Measurements from ENCODE around the gene ANKRD33. TPM values are rescaled to one million over a fixed set of nuclear protein-coding genes. Genes with fewer than 3 reads are reported as not detected.

The ANKRD33 gene
- total RNA-seq, 1 donor from 2014 or later, result not detected

DNA sequence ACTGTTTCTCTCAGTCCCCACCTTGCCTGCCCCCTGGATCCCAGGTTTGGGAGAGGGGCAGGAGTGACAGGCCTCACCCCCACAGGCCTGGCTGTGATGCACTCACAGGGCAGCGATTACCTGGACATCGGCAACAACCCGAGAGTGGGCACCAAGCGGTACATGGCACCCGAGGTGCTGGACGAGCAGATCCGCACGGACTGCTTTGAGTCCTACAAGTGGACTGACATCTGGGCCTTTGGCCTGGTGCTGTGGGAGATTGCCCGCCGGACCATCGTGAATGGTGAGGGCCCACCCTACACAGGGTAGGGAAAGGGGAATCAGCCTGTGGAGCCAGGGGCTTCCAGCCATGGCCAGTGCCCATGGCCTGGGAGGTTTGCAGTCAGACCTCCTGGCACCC lies 28.0 kb downstream of the ANKRD33 start:
- TF ChIP-seq, protein P1, sequence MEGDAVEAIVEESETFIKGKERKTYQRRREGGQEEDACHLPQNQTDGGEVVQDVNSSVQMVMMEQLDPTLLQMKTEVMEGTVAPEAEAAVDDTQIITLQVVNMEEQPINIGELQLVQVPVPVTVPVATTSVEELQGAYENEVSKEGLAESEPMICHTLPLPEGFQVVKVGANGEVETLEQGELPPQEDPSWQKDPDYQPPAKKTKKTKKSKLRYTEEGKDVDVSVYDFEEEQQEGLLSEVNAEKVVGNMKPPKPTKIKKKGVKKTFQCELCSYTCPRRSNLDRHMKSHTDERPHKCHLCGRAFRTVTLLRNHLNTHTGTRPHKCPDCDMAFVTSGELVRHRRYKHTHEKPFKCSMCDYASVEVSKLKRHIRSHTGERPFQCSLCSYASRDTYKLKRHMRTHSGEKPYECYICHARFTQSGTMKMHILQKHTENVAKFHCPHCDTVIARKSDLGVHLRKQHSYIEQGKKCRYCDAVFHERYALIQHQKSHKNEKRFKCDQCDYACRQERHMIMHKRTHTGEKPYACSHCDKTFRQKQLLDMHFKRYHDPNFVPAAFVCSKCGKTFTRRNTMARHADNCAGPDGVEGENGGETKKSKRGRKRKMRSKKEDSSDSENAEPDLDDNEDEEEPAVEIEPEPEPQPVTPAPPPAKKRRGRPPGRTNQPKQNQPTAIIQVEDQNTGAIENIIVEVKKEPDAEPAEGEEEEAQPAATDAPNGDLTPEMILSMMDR (IDR thresholded peaks at IDR 0.05; ENCODE audit: insufficient read depth, low read length, severe bottlenecking), result no peak
- no peaks in the 10 kb centered on the region for H3K36me3 ChIP-seq (ENCODE audit: control insufficient read depth, insufficient read depth, low read length)
- FAIRE-seq, result no peak
- no peak for DNase-seq (ENCODE audit: low read depth)
- H3K4me3 ChIP-seq (ENCODE audit: low read depth, low read length), result no peak overlapping the region
- peaks cover 3% of the 10 kb centered on the region for H3K27me3 ChIP-seq (ENCODE audit: control insufficient read depth, insufficient read depth, low read length)

DNA sequence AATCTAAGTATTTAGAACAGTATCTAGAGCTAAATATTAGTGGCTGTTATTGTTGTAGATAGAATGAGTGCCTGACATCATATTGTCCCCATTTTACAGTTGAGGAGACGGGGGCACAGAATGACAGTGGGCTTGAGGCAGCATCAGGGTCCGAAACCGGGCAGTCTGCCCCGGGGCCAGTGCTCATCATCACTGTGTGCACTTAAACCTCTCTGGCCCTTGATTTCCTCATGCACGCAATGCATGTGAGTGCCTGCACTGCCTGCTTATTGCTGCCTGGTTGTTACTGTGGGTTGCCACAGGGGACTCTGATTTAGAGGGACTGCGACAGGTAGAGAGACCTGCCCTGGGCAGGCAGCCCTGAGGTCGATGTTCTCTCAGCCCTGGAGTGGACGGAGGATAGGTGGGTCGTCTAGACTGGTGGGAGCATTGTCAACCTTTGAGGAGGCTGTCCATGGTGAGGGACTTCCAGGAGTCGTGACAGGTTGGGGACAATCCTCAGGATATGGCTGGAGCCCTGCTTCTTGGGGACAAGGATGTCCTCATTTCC lies 29.2 kb downstream of the ANKRD33 start:
- DNase-seq (ENCODE audit: low read depth) (no peak), FAIRE-seq (no peak)
- Histone ChIP-seq H3K4me3 (ENCODE audit: low read depth, low read length) (no peak overlapping the region), H3K27me3 (ENCODE audit: control insufficient read depth, insufficient read depth, low read length) (no peaks in the 10 kb centered on the region), H3K36me3 (ENCODE audit: control insufficient read depth, insufficient read depth, low read length) (no peaks in the 10 kb centered on the region)
- TF ChIP-seq, protein P1 (IDR thresholded peaks at IDR 0.05; ENCODE audit: insufficient read depth, low read length, severe bottlenecking), result no peak

DNA sequence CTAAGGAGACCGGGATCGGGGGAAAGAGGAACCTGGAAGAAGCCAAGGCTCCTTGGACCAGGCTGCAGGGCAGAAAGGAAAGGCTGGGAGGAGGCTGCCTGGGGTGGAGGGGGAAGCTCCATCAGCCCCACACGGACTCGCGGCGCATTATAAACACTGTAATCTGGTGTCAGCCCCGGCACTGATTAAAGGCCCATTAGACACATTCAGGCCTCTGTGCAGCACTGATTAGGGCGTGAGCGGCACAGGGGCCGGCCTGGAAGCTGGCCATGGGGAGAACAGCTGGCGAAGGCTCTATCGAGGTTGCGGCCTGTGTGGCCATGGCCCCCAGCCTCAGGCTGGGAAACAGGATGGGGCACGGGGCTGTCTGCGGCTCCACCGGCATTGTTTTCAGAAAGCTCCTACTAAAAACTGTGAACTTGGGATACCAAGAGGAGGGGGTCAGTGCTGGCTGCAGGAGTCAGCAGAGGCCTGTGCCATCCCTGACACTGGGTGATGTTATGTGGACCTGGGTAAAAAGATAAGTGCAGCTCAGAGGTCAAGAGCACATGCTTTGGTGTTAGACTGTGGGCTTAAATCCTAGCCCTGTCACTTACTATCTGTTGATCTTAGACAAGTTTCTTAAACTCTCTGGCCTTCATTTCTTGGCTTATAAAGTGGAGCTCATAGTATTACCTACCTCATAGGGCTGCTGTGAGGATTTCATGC lies 30.0 kb downstream of the ANKRD33 start:
- Histone ChIP-seq H3K36me3 (ENCODE audit: control insufficient read depth, insufficient read depth, low read length) (no peaks in the 10 kb centered on the region), H3K27me3 (ENCODE audit: control insufficient read depth, insufficient read depth, low read length) (no peaks in the 10 kb centered on the region), H3K4me3 (ENCODE audit: low read depth, low read length) (no peak overlapping the region)
- TF ChIP-seq, protein P1 (IDR thresholded peaks at IDR 0.05; ENCODE audit: insufficient read depth, low read length, severe bottlenecking), result no peak
- no peak for DNase-seq (ENCODE audit: low read depth)
- FAIRE-seq, result peak; percentile 23

DNA sequence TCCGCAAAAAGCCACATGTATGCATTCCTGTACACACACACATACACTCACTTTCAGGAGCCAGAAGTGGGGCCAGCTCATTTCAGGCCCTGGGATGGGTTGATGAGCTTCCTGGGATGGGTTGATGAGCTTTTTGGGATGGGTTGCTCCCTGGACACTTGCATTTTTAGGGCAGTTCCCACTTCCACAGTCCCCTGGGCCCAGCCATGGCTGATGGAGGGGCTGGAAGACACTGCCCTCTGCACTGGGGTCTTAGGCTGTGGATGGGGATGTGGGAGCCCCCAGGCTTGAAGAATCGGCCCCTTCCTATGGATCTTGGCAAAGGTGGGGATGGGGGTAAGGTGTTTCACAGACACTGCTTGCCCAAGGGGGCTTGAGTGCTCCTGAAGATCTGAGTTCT lies 32.1 kb downstream of the ANKRD33 start:
- H3K27me3 ChIP-seq (ENCODE audit: control insufficient read depth, insufficient read depth, low read length), result no peaks in the 10 kb centered on the region
- no peak for FAIRE-seq
- DNase-seq (ENCODE audit: low read depth), result no peak
- H3K4me3 ChIP-seq (ENCODE audit: low read depth, low read length), result no peak overlapping the region
- H3K36me3 ChIP-seq (ENCODE audit: control insufficient read depth, insufficient read depth, low read length), result no peaks in the 10 kb centered on the region
- TF ChIP-seq, protein P1 (IDR thresholded peaks at IDR 0.05; ENCODE audit: insufficient read depth, low read length, severe bottlenecking), result no peak

DNA sequence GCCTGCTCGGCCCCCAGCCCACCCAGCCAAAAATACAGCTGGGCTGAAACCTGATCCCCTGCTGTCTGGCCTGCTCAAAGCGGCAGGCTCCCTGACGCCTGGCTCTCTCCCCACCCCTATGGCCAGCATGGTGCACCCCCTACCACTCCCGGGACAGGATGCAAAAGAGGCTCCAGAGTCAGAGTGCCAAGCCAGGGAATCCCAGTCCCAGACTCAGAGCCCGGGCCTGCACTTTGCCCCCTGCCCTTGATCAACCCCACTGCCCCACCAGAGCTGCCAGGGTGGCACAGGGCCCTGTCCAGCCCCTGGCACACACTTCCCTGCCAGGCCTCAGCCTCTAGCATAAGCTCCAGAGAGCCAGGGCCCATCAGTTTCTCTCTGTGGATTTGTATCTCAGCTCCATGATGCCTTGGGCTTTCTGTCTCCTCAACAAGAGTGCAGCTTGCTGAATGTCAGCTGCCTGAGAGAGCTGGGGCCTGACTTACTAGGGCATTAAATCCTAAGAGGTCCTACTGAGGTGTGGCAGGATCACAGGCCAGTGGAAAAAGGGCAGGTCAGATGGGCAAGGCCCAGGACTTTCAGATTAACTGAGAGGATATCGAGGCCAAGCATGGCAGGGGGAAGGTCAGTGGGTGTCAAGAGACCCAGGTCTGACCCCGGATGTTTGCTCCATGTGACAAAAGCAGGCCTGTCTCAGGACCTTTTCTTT lies 33.3 kb downstream of the ANKRD33 start:
- H3K4me3 ChIP-seq (ENCODE audit: low read depth, low read length), result no peak overlapping the region
- TF ChIP-seq, protein P1 (IDR thresholded peaks at IDR 0.05; ENCODE audit: insufficient read depth, low read length, severe bottlenecking), result no peak
- no peaks in the 10 kb centered on the region for H3K36me3 ChIP-seq (ENCODE audit: control insufficient read depth, insufficient read depth, low read length)
- FAIRE-seq, result no peak
- H3K27me3 ChIP-seq (ENCODE audit: control insufficient read depth, insufficient read depth, low read length), result no peaks in the 10 kb centered on the region
- no peak for DNase-seq (ENCODE audit: low read depth)

All from bronchial epithelial cell (primary cell).